SK-N-SH treated with all-trans-retinoic acid at 6 μM for 48 hours (cell line): ENCODE data around the gene PUSL1.

Source experiments
- BACH2 ChIP-seq: fragments of 250-450 bp; sonication (Bioruptor Pico); IDR thresholded peaks from 2 replicates; pipeline ENCODE4 v1.9.0; 2021; ENCODE audit warnings: mild to moderate bottlenecking, borderline replicate concordance
- ESRRG ChIP-seq: fragments of 250-450 bp; sonication (Bioruptor Pico); IDR thresholded peaks from 2 replicates; pipeline ENCODE4 v1.6.1; 2021; ENCODE audit warnings: mild to moderate bottlenecking
- GLIS3 ChIP-seq: fragments of 250-450 bp; sonication (Bioruptor Pico); IDR thresholded peaks from 2 replicates; pipeline ENCODE4 v1.5.0; 2020; ENCODE audit warnings: mild to moderate bottlenecking, moderate library complexity
- TF ChIP-seq, protein P1 (sequence below): fragments of 250-450 bp; sonication (Bioruptor Pico); IDR thresholded peaks from 2 replicates; pipeline ENCODE4 v1.8.0; 2020; ENCODE audit warnings: mild to moderate bottlenecking, moderate library complexity, borderline replicate concordance
- TF ChIP-seq, protein P2 (sequence below): fragments of 250-450 bp; sonication (Bioruptor Pico); IDR thresholded peaks from 2 replicates; pipeline ENCODE4 v1.5.0; 2020; ENCODE audit warnings: mild to moderate bottlenecking, moderate library complexity

DNA sequence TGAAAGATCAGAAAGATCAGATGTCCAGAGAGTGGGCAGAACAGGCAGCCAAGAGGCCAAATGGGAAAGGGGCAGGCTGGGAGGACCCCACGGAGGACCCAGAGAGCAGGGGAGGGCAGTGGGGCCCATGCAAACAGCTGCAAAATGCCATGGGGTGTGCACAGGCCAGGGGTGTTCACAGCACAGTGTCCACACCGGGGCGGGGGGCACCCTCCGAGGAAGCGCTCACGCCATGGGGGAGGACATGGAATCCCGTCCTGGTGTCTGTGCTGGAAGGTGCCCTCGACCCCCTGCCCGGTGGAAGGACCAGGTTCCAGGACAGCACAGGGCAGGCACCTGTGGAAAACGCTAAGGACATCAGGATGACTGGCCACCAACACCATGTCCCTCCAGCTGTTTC lies 14.6 kb downstream of the PUSL1 start:
- TF ChIP-seq GLIS3 (CRISPR knock-in tag) (no peak), BACH2 (CRISPR knock-in tag) (no peak), ESRRG (CRISPR knock-in tag) (no peak)
- TF ChIP-seq, protein P1, sequence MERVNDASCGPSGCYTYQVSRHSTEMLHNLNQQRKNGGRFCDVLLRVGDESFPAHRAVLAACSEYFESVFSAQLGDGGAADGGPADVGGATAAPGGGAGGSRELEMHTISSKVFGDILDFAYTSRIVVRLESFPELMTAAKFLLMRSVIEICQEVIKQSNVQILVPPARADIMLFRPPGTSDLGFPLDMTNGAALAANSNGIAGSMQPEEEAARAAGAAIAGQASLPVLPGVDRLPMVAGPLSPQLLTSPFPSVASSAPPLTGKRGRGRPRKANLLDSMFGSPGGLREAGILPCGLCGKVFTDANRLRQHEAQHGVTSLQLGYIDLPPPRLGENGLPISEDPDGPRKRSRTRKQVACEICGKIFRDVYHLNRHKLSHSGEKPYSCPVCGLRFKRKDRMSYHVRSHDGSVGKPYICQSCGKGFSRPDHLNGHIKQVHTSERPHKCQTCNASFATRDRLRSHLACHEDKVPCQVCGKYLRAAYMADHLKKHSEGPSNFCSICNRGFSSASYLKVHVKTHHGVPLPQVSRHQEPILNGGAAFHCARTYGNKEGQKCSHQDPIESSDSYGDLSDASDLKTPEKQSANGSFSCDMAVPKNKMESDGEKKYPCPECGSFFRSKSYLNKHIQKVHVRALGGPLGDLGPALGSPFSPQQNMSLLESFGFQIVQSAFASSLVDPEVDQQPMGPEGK (CRISPR knock-in tag), result no peak
- TF ChIP-seq, protein P2, sequence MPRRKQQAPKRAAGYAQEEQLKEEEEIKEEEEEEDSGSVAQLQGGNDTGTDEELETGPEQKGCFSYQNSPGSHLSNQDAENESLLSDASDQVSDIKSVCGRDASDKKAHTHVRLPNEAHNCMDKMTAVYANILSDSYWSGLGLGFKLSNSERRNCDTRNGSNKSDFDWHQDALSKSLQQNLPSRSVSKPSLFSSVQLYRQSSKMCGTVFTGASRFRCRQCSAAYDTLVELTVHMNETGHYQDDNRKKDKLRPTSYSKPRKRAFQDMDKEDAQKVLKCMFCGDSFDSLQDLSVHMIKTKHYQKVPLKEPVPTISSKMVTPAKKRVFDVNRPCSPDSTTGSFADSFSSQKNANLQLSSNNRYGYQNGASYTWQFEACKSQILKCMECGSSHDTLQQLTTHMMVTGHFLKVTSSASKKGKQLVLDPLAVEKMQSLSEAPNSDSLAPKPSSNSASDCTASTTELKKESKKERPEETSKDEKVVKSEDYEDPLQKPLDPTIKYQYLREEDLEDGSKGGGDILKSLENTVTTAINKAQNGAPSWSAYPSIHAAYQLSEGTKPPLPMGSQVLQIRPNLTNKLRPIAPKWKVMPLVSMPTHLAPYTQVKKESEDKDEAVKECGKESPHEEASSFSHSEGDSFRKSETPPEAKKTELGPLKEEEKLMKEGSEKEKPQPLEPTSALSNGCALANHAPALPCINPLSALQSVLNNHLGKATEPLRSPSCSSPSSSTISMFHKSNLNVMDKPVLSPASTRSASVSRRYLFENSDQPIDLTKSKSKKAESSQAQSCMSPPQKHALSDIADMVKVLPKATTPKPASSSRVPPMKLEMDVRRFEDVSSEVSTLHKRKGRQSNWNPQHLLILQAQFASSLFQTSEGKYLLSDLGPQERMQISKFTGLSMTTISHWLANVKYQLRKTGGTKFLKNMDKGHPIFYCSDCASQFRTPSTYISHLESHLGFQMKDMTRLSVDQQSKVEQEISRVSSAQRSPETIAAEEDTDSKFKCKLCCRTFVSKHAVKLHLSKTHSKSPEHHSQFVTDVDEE (CRISPR knock-in tag), result no peak
